ENCODE data around the gene NRG2. TPM values are rescaled to one million over a fixed set of nuclear protein-coding genes. Genes with fewer than 3 reads are reported as not detected.

The NRG2 gene
- total RNA-seq, 2 experiments from 2014 or later = not detected

DNA sequence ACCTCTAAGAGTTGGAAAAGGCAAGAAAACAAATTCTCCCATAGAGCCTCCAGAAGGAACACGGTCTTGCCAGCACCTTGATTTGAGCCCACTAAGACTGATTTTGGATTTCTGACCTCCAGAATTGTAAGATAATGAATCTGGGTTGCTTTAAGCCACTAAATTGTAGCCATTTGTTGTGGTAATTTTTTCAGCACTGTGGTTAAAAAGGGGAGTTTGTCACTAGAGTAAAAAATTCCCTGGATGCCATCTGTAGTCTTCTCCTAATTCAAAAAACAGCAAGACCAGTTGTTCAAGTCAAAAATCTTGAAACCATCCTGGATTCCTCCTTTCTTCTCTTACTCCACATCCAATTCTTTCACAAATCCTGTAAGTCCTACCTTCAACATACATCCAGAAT, 39.6 kb downstream of the NRG2 start:
- Mint-ChIP-seq H3K4me3 (no peak overlapping the region), H3K27ac (no peak overlapping the region), H3K27me3 (ENCODE audit: low read depth) (peaks cover 43% of the 10 kb centered on the region), H3K36me3 (ENCODE audit: low read depth) (no peaks in the 10 kb centered on the region), H3K4me1 (ENCODE audit: low read depth) (no peaks in the 10 kb centered on the region), H3K9me3 (ENCODE audit: insufficient read depth) (no peaks in the 10 kb centered on the region)
- DNase-seq (no peak), ATAC-seq (no peak)
- CTCF ChIA-PET = interaction anchor here (0.7 kb wide), 1 partner anchor 89 kb away, joined by 3 read pairs; no protein-coding TSS in a partner anchor
- POLR2A ChIA-PET = no interaction called here

DNA sequence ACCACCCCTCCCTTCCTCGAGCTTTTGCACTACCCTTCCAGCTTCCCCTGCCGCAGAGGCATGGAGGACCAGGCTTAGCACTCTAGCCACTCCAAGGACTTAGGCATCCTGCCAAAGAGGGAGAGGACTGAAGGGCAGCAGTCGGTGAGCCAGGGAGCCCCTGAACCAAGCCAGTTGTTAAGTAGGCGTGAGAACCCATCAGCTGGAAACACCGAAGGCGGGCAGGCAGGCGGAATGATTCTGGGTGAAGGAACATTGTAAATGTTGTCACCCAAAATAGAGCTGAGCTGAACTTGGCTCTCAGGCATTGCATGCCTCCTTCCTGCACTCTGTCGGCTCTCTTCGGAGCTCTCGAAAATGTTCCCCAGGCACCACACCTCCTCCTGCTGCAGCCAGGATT, 42.8 kb downstream of the NRG2 start:
- no peaks in the 10 kb centered on the region for H3K36me3 Mint-ChIP-seq (ENCODE audit: low read depth)
- no peak for DNase-seq
- no peaks in the 10 kb centered on the region for H3K4me1 Mint-ChIP-seq (ENCODE audit: low read depth)
- POLR2A ChIA-PET = no interaction called here
- no peak overlapping the region for H3K4me3 Mint-ChIP-seq
- CTCF ChIA-PET = no interaction called here
- peaks cover 47% of the 10 kb centered on the region for H3K27me3 Mint-ChIP-seq (ENCODE audit: low read depth)
- ATAC-seq = no peak
- H3K27ac Mint-ChIP-seq = no peak overlapping the region
- H3K9me3 Mint-ChIP-seq (ENCODE audit: insufficient read depth) = no peaks in the 10 kb centered on the region

DNA sequence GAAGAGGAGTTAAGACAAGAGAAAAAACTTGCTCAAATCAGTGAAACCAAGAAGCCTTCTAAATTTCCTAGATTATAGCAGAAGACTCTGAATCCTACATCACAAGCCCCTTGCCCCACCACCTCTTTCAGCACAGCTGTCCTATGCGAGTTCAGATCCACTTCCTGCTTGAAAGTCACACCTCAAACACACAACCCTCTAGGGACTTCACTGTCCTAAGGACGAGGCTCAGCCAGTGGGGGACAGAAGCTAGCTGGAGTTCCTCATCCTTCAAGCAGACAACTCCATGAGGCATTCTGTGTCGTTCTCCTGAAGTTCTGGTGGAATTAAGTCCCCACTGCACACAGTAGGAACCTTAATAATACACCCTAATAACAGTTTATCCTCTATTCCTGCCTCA, 44.3 kb downstream of the NRG2 start:
- Mint-ChIP-seq H3K36me3 (ENCODE audit: low read depth) (no peaks in the 10 kb centered on the region), H3K27ac (no peak overlapping the region), H3K9me3 (ENCODE audit: insufficient read depth) (no peaks in the 10 kb centered on the region), H3K4me1 (ENCODE audit: low read depth) (no peaks in the 10 kb centered on the region), H3K4me3 (no peak overlapping the region), H3K27me3 (ENCODE audit: low read depth) (peaks cover 43% of the 10 kb centered on the region)
- ChIA-PET POLR2A (no interaction called here), CTCF (interaction anchor here (2.2 kb wide), 1 partner anchor 30 kb away, joined by 7 read pairs; no protein-coding TSS in a partner anchor)
- DNase-seq (no peak), ATAC-seq (no peak)

DNA sequence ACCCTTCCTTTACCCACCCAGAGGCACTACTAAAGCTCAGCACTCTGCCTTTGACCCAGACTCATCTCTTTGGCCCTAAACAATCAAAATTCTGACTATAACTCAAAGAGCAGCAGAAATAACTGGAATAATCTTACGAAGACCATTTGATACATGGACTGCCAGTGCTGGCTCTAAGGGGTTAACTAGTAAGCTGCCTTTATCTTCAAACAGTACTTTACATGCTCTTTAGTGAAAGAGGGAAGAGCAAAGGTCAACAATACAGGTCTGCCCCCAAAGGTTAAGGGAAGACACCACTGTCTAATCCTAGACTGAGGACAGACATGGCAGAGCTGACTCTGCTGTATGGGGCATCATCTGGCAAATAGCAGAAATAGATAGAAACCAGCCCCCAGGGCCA, 45.8 kb downstream of the NRG2 start:
- Mint-ChIP-seq H3K4me1 (ENCODE audit: low read depth) (no peaks in the 10 kb centered on the region), H3K27me3 (ENCODE audit: low read depth) (peaks cover 36% of the 10 kb centered on the region), H3K27ac (no peak overlapping the region), H3K4me3 (no peak overlapping the region), H3K9me3 (ENCODE audit: insufficient read depth) (no peaks in the 10 kb centered on the region), H3K36me3 (ENCODE audit: low read depth) (no peaks in the 10 kb centered on the region)
- ATAC-seq (no peak), DNase-seq (no peak)
- ChIA-PET POLR2A (no interaction called here), CTCF (interaction anchor here (2.2 kb wide), 1 partner anchor 28 kb away, joined by 7 read pairs; no protein-coding TSS in a partner anchor)

- ATAC-seq = no peak
- DNase-seq = no peak
- H3K27ac Mint-ChIP-seq = no peak overlapping the region
- H3K9me3 Mint-ChIP-seq (ENCODE audit: insufficient read depth) = no peaks in the 10 kb centered on the region
- CTCF ChIA-PET = no interaction called here
- H3K27me3 Mint-ChIP-seq (ENCODE audit: low read depth) = peaks cover 33% of the 10 kb centered on the region
- H3K4me3 Mint-ChIP-seq = no peak overlapping the region
- H3K4me1 Mint-ChIP-seq (ENCODE audit: low read depth) = no peaks in the 10 kb centered on the region
- POLR2A ChIA-PET = no interaction called here
- H3K36me3 Mint-ChIP-seq (ENCODE audit: low read depth) = no peaks in the 10 kb centered on the region
Observed at GRCh38 chr5:139995929-139996328, 47.2 kb downstream of the NRG2 start.

- H3K27ac Mint-ChIP-seq = no peak overlapping the region
- no peak overlapping the region for H3K4me3 Mint-ChIP-seq
- CTCF ChIA-PET = interaction anchor here (2.4 kb wide), 1 partner anchor 26 kb away, joined by 9 read pairs; no protein-coding TSS in a partner anchor
- no peaks in the 10 kb centered on the region for H3K4me1 Mint-ChIP-seq (ENCODE audit: low read depth)
- peaks cover 27% of the 10 kb centered on the region for H3K27me3 Mint-ChIP-seq (ENCODE audit: low read depth)
- POLR2A ChIA-PET = interaction anchor here (0.7 kb wide), 1 partner anchor 135 kb away, joined by 3 read pairs; no protein-coding TSS in a partner anchor
- H3K36me3 Mint-ChIP-seq (ENCODE audit: low read depth) = no peaks in the 10 kb centered on the region
- ATAC-seq (no peak), DNase-seq (no peak)
- no peaks in the 10 kb centered on the region for H3K9me3 Mint-ChIP-seq (ENCODE audit: insufficient read depth)
Observed at GRCh38 chr5:139994234-139994633, 48.9 kb downstream of the NRG2 start.

DNA sequence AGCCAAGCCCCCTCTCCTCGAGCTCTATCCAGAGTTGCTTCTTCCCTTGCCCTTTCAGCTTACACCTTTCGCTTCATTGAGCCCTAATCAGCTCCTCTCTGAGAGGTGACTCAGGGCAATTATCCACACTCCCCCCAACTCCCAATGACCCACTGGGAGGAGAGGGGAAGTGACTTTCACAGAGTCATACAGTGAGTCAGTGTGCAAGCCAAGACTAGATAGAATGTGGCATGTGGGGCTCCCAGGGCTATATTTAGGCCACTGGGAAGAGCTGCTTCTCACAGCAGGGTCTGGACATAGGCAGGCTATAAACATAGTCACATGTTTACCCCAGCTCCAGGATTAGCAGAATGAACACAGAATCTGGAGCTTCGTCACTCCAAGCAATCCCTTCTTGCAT, 57.4 kb downstream of the NRG2 start:
- H3K4me1 Mint-ChIP-seq (ENCODE audit: low read depth) = no peaks in the 10 kb centered on the region
- DNase-seq (no peak), ATAC-seq (no peak)
- CTCF ChIA-PET = interaction anchor here (1.6 kb wide), 1 partner anchor 17 kb away, joined by 7 read pairs; no protein-coding TSS in a partner anchor
- POLR2A ChIA-PET = no interaction called here
- no peaks in the 10 kb centered on the region for H3K36me3 Mint-ChIP-seq (ENCODE audit: low read depth)
- no peak overlapping the region for H3K4me3 Mint-ChIP-seq
- H3K27ac Mint-ChIP-seq = no peak overlapping the region
- H3K9me3 Mint-ChIP-seq (ENCODE audit: insufficient read depth) = no peaks in the 10 kb centered on the region
- peaks cover 18% of the 10 kb centered on the region for H3K27me3 Mint-ChIP-seq (ENCODE audit: low read depth)

- peaks cover 22% of the 10 kb centered on the region for H3K27me3 Mint-ChIP-seq (ENCODE audit: low read depth)
- POLR2A ChIA-PET = no interaction called here
- CTCF ChIA-PET = interaction anchor here (1.6 kb wide), 1 partner anchor 17 kb away, joined by 7 read pairs; no protein-coding TSS in a partner anchor
- H3K4me3 Mint-ChIP-seq = no peak overlapping the region
- H3K36me3 Mint-ChIP-seq (ENCODE audit: low read depth) = no peaks in the 10 kb centered on the region
- H3K4me1 Mint-ChIP-seq (ENCODE audit: low read depth) = no peaks in the 10 kb centered on the region
- DNase-seq = no peak
- no peaks in the 10 kb centered on the region for H3K9me3 Mint-ChIP-seq (ENCODE audit: insufficient read depth)
- ATAC-seq = no peak
- no peak overlapping the region for H3K27ac Mint-ChIP-seq
Observed at GRCh38 chr5:139985290-139985689, 57.8 kb downstream of the NRG2 start.

DNA sequence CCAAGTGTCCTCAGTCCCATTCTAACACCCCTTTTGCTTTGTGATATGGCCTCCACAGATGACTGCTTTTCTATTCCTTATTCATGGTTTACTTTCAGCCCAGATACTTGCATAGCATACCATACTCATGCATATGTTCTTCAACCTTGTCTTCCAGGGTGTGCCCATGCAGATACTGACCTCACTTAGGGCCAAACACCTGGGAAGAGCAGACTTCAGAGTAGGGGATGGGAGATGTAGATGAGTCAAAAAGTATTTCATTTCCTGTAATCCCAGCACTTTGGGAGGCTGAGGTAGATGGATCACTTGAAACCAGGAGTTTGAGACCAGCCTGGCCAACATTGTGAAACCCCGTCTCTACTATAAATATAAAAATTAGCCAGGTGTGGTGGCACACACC, 58.3 kb downstream of the NRG2 start:
- H3K4me1 Mint-ChIP-seq (ENCODE audit: low read depth) = no peaks in the 10 kb centered on the region
- no peak overlapping the region for H3K4me3 Mint-ChIP-seq
- H3K27ac Mint-ChIP-seq = no peak overlapping the region
- H3K27me3 Mint-ChIP-seq (ENCODE audit: low read depth) = peaks cover 23% of the 10 kb centered on the region
- no peak for DNase-seq
- POLR2A ChIA-PET = no interaction called here
- H3K36me3 Mint-ChIP-seq (ENCODE audit: low read depth) = no peaks in the 10 kb centered on the region
- no peaks in the 10 kb centered on the region for H3K9me3 Mint-ChIP-seq (ENCODE audit: insufficient read depth)
- CTCF ChIA-PET = interaction anchor here (1.6 kb wide), 1 partner anchor 16 kb away, joined by 7 read pairs; no protein-coding TSS in a partner anchor
- no peak for ATAC-seq

- Mint-ChIP-seq H3K27me3 (ENCODE audit: low read depth) (peaks cover 27% of the 10 kb centered on the region), H3K4me1 (ENCODE audit: low read depth) (no peaks in the 10 kb centered on the region), H3K4me3 (no peak overlapping the region), H3K36me3 (ENCODE audit: low read depth) (no peaks in the 10 kb centered on the region), H3K9me3 (ENCODE audit: insufficient read depth) (no peaks in the 10 kb centered on the region), H3K27ac (no peak overlapping the region)
- ChIA-PET CTCF (interaction anchor here (5.5 kb wide), 1 partner anchor 14 kb away, joined by 59 read pairs; no protein-coding TSS in a partner anchor), POLR2A (no interaction called here)
- DNase-seq (no peak), ATAC-seq (no peak)
Observed at GRCh38 chr5:139982975-139983240, 60.2 kb downstream of the NRG2 start.

DNA sequence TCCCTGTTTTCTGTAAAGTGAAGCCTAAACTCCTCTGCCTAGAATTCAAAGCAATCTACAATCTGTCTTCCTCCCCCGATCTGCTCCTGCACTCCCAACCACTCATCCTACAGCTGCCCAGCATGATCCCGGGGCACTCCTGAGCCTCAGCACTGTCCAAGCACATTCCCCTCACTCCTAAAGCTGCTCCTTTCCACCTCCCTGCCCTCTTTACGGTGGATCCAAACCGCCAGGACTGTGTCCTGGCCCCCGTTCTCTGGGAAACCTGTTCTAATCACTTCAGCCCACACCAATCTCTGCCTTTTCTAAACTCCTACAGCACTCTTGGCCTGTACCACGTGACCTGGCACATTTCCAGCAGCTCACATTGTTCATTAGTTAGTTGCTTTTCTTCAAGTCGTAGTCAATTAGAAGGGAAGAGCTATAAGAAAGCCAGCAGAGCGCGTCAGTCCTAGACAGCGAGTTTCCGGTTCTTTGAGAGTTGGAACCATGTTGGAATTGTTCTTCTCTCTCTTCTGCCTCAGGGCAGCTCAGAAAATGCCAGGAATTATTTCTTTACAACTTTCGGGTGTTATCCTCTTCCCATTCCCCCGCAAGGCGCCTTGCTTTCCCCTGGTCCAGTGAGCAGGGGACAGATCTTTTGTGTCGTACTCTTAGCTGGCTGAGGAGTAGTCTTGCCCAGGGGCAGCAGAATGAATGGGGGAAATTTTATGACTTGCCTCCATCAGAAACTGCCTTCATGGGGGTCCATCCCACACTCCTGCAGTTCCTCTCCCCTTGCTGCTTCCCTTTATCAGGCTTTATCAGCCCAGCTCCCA, 60.7 kb downstream of the NRG2 start:
- H3K36me3 Mint-ChIP-seq (ENCODE audit: low read depth) = no peaks in the 10 kb centered on the region
- H3K27me3 Mint-ChIP-seq (ENCODE audit: low read depth) = peaks cover 29% of the 10 kb centered on the region
- H3K4me3 Mint-ChIP-seq = no peak overlapping the region
- ATAC-seq = no peak
- no peak overlapping the region for H3K27ac Mint-ChIP-seq
- ChIA-PET CTCF (interaction anchor here (5.5 kb wide), 1 partner anchor 13 kb away, joined by 59 read pairs; no protein-coding TSS in a partner anchor), POLR2A (no interaction called here)
- no peaks in the 10 kb centered on the region for H3K4me1 Mint-ChIP-seq (ENCODE audit: low read depth)
- DNase-seq = no peak
- H3K9me3 Mint-ChIP-seq (ENCODE audit: insufficient read depth) = no peaks in the 10 kb centered on the region

GRCh38 chr5:139980765-139981164, 62.3 kb downstream of the NRG2 start:
- Mint-ChIP-seq H3K27me3 (ENCODE audit: low read depth) (peaks cover 31% of the 10 kb centered on the region), H3K4me3 (no peak overlapping the region), H3K27ac (no peak overlapping the region), H3K36me3 (ENCODE audit: low read depth) (no peaks in the 10 kb centered on the region), H3K4me1 (ENCODE audit: low read depth) (no peaks in the 10 kb centered on the region), H3K9me3 (ENCODE audit: insufficient read depth) (no peaks in the 10 kb centered on the region)
- ChIA-PET POLR2A (no interaction called here), CTCF (interaction anchor here (1.0 to 5.5 kb wide), 2 partner anchors 11 to 193 kb away, joined by 3 to 59 read pairs; no protein-coding TSS in a partner anchor)
- ATAC-seq = no peak
- DNase-seq = no peak
